GM12892 (cell line): Measurements from ENCODE around the gene GNGT2.

ENCODE experiments used
- POLR2A ChIP-seq: IDR thresholded peaks from 2 replicates; pipeline ENCODE4 v1.6.1; 2011; ENCODE audit warnings: low read depth, low read length, control low read depth
- POLR2AphosphoS5 ChIP-seq: IDR thresholded peaks from 2 replicates; pipeline ENCODE4 v1.6.1; 2011; ENCODE audit warnings: low read depth, low read length, control low read depth

GRCh38 chr17:49194297-49194607 lies 16.1 kb downstream of the GNGT2 start:
- TF ChIP-seq POLR2A (no peak), POLR2AphosphoS5 (no peak)
